Stimulated activated CD8-positive, alpha-beta memory T cell treated with anti-CD3 and anti-CD28 coated beads, Interleukin-15, amount 100 ng/mL, for 1 hour (primary cell): ENCODE data around the gene HLA-DOB.

Experiments
- DNase-seq: peaks from one replicate; pipeline ENCODE4 v3.0.0-alpha.2; 2020; ENCODE audit warnings: low read depth

HLA-DOB gene

GRCh38 chr6:32843331-32843978, 26.7 kb upstream of the HLA-DOB start:
- no peak for DNase-seq

GRCh38 chr6:32842690-32843089, 25.9 kb upstream of the HLA-DOB start:
- DNase-seq: no peak

- no peak for DNase-seq
Observed at GRCh38 chr6:32842021-32842650, 25.3 kb upstream of the HLA-DOB start.

- no peak for DNase-seq
Observed at GRCh38 chr6:32840604-32841246, 23.9 kb upstream of the HLA-DOB start.

- no peak for DNase-seq
Observed at GRCh38 chr6:32839356-32839755, 22.6 kb upstream of the HLA-DOB start.

- DNase-seq: peak; percentile 97
Observed at GRCh38 chr6:32838114-32838958, 21.5 kb upstream of the HLA-DOB start, which contains the start of gene TAP2. TSS of gene TAP2 (minus strand) at chr6:32838739. CDS start at chr6:32838233, 506 bp downstream.

GRCh38 chr6:32837651-32838113, 20.9 kb upstream of the HLA-DOB start:
- DNase-seq: no peak

- DNase-seq: no peak
Observed at GRCh38 chr6:32836873-32837272, 20.1 kb upstream of the HLA-DOB start.

- DNase-seq: no peak
Observed at GRCh38 chr6:32835167-32835893, 18.5 kb upstream of the HLA-DOB start.

- DNase-seq: no peak
Observed at GRCh38 chr6:32833664-32834063, 16.9 kb upstream of the HLA-DOB start.

GRCh38 chr6:32832535-32832934, 15.7 kb upstream of the HLA-DOB start:
- no peak for DNase-seq

- no peak for DNase-seq
Observed at GRCh38 chr6:32830936-32831335, 14.1 kb upstream of the HLA-DOB start.

GRCh38 chr6:32830017-32830416, 13.2 kb upstream of the HLA-DOB start:
- DNase-seq: no peak

- DNase-seq: no peak
Observed at GRCh38 chr6:32829495-32829894, 12.7 kb upstream of the HLA-DOB start.

GRCh38 chr6:32827025-32827424, 10.2 kb upstream of the HLA-DOB start:
- DNase-seq: no peak

- DNase-seq: no peak
Observed at GRCh38 chr6:32825966-32826365, 9.2 kb upstream of the HLA-DOB start.

- DNase-seq: no peak
Observed at GRCh38 chr6:32819729-32820128, 2.9 kb upstream of the HLA-DOB start.

- no peak for DNase-seq
Observed at GRCh38 chr6:32818867-32819266, 2.1 kb upstream of the HLA-DOB start.

GRCh38 chr6:32815996-32816395, 806 bp downstream of the HLA-DOB start:
- DNase-seq: no peak

GRCh38 chr6:32815115-32815514, 1.7 kb downstream of the HLA-DOB start:
- no peak for DNase-seq

- DNase-seq: no peak
Observed at GRCh38 chr6:32814145-32814544, 2.7 kb downstream of the HLA-DOB start.

- no peak for DNase-seq
Observed at GRCh38 chr6:32809171-32809570, 7.6 kb downstream of the HLA-DOB start.
